ENCODE results near the gene PEX26. TPM values are rescaled to one million over a fixed set of nuclear protein-coding genes. Genes with fewer than 3 reads are reported as not detected.

Gene PEX26
- total RNA-seq, 1 donor, result 21.6 TPM

DNA sequence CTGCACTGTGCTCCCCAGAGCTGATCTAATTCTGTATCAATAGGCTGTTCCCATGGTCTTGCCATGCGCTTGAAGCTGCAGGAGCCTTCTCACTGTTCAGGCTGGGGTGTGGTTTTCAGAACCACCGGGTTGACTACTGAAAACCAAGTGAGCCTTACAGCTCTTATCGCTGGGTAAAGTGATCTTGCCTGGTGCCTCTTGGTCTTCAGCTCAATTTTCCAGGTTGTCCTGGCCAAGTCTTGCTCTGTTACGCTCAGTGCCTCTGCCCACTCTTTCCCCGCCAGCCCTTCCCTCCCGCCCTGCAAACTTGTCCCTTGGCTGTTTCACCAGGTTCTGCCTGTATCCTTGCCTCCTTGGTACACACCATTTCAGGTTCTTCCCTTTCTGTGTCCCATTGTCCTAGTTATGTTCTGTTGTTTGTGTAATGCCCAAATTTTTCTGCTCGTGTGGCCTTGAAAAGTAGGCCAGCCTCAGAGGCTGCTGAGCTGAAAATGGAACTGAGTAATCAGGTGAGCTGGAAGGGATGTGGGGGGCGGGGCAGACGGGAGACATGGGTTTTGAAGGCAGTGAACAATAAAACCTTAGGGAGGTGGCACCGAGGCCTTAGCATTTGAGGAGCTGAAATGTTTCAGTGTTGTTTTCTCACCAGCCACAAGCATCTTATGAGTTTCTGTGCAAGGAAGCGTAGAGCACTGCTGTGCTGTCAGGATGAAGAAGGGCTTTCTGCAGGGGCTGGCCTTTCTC is 11.2 kb downstream of the PEX26 start:
- TF ChIP-seq CTCF (IDR thresholded peaks at IDR 0.05; ENCODE audit: insufficient read depth, low read depth, low read length), result no peak
- DNase-seq (ENCODE audit: low read depth), result no peak

DNA sequence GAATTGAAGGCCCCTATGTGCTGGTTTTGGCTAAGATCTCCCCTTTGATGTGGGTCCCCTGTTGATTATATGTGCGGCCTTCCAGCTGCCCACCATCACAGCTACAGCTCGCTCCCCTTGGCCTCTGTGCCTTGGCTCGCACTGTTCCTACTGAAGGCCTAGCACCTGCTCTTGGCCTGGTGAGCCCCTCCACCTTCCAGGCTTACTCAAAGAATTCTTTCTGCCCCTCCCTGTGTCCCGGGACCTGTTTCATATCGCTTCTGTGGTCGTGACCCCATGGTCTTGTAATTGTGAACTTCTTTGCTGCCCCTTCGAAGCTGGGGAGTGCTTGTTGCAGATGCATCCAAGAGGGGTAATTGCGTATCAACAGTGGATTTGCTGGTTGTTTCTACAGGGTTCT is 12.5 kb downstream of the PEX26 start:
- no peak for DNase-seq (ENCODE audit: low read depth)
- H3K4me3 ChIP-seq (ENCODE audit: low read depth, low read length), result no peak overlapping the region
- no peak for TF ChIP-seq CTCF (IDR thresholded peaks at IDR 0.05; ENCODE audit: insufficient read depth, low read depth, low read length)

More for the DNA sequence above, 11.2 kb downstream of the PEX26 start:
- H3K4me3 ChIP-seq (ENCODE audit: low read depth, low read length), result no peak overlapping the region

DNA sequence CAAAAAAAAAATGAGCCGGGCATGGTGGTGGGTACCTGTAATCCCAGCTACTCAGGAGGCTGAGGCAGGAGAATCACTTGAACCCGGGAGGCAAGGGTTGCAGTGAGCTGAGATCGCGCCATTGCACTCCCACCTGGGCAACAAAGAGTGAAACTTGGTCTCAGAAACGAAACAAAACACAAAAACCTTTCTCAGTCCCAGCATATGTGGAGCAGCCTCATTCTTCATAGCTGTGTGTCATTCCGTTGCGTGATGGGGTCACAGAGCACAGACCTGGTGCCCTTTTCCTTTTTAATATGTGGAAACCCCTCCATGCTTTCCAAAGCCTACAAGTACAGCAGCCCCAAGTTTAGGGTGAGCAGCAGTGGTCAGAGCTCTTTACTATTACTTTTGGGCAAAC is 13.7 kb downstream of the PEX26 start:
- TF ChIP-seq CTCF (IDR thresholded peaks at IDR 0.05; ENCODE audit: insufficient read depth, low read depth, low read length), result no peak
- peak overlapping the region; percentile 22 for H3K4me3 ChIP-seq (ENCODE audit: low read depth, low read length)
- no peak for DNase-seq (ENCODE audit: low read depth)

DNA sequence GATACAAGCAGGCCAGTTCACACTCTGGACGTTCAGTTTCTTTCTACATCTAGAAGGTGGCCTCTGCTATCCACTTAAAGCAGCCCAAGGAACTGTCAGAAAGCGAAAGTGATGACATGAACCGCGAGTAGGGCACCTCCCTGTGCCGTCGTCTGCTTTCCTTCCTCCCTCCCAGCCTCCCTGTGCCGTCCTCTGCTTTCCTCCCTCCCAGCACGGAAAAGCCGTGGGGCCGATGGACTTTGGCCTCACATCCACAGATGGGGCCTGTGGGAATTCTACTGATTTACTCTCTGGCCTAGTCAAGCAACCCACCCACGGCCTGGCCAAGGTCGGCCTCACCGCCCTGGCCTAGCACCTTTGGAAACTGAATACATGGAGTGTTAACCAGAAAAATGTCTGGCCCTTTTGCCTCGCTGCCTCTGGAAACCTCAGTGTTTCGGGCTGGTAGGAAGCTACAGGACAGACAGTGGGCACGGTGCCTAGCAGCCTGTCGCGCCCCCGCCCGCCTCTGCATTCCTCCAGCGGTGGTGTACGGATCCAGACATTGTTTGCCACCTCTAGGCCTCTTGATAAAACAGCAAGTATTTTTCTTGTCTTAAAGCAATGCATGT is 14.2 kb downstream of the PEX26 start:
- peak; percentile 82 for DNase-seq (ENCODE audit: low read depth)

GRCh38 chr22:18093661-18094060 is 15.9 kb downstream of the PEX26 start:
- TF ChIP-seq CTCF (IDR thresholded peaks at IDR 0.05; ENCODE audit: insufficient read depth, low read depth, low read length), result no peak
- DNase-seq (ENCODE audit: low read depth), result no peak
- no peak overlapping the region for H3K4me3 ChIP-seq (ENCODE audit: low read depth, low read length)

More for the DNA sequence above, 14.2 kb downstream of the PEX26 start:
- TF ChIP-seq CTCF (IDR thresholded peaks at IDR 0.05; ENCODE audit: insufficient read depth, low read depth, low read length), result peak; percentile 19
- peak overlapping the region; percentile 22 for H3K4me3 ChIP-seq (ENCODE audit: low read depth, low read length)

- no peak overlapping the region for H3K4me3 ChIP-seq (ENCODE audit: low read depth, low read length)
- no peak for TF ChIP-seq CTCF (IDR thresholded peaks at IDR 0.05; ENCODE audit: insufficient read depth, low read depth, low read length)
- DNase-seq (ENCODE audit: low read depth), result peak; percentile 14
These were observed 17.5 kb downstream of the PEX26 start for GRCh38 chr22:18095101-18095805.
